HT-29 (cell line): Measurements from ENCODE around the gene HAUS3. TPM values are rescaled to one million over a fixed set of nuclear protein-coding genes. Genes with fewer than 3 reads are reported as not detected.

Source experiments
- DNase-seq: peaks from one replicate; pipeline ENCODE4 v3.0.0-alpha.2; 2015; ENCODE audit warnings: low spot score
- total RNA-seq: library from RNA; depleted of rRNA; stranded (reverse); fragments of >200 nt; shearing (Covaris generic); gene quantifications from 2 replicates; pipeline ENCODE4 v1.2.3, GENCODE V29; 2014; rRNA removed

HAUS3 gene
- total RNA-seq, result 9.7 and 10.8 TPM in 2 replicates

GRCh38 chr4:2241410-2242353 lies at the start of gene HAUS3, which contains the start of gene POLN:
TSS of gene HAUS3 (minus strand) at chr4:2242121. CDS start at chr4:2240946, 1,175 bp downstream.
TSS of gene POLN (minus strand) at chr4:2242121. CDS start at chr4:2229231, 12,890 bp downstream.
- DNase-seq, result peak; percentile 99

- DNase-seq, result no peak
Observed at GRCh38 chr4:2290974-2291704, 49.2 kb upstream of the HAUS3 start.

GRCh38 chr4:2290488-2290887 lies 48.6 kb upstream of the HAUS3 start:
- no peak for DNase-seq

- DNase-seq, result no peak
Observed at GRCh38 chr4:2289955-2290333, 48.0 kb upstream of the HAUS3 start.

GRCh38 chr4:2289311-2289954 lies 47.5 kb upstream of the HAUS3 start:
- no peak for DNase-seq

GRCh38 chr4:2288051-2288541 lies 46.2 kb upstream of the HAUS3 start:
- DNase-seq, result no peak

- DNase-seq, result no peak
Observed at GRCh38 chr4:2287594-2287915, 45.6 kb upstream of the HAUS3 start.

GRCh38 chr4:2286904-2287593 lies 45.1 kb upstream of the HAUS3 start:
- no peak for DNase-seq

GRCh38 chr4:2285613-2286381 lies 43.9 kb upstream of the HAUS3 start:
- DNase-seq, result no peak

GRCh38 chr4:2284934-2285612 lies 43.2 kb upstream of the HAUS3 start:
- no peak for DNase-seq

GRCh38 chr4:2284161-2284933 lies 42.4 kb upstream of the HAUS3 start:
- no peak for DNase-seq

GRCh38 chr4:2283199-2283711 lies 41.3 kb upstream of the HAUS3 start:
- DNase-seq, result no peak

GRCh38 chr4:2281575-2282343 lies 39.8 kb upstream of the HAUS3 start:
- DNase-seq, result no peak

GRCh38 chr4:2280531-2281300 lies 38.8 kb upstream of the HAUS3 start:
- DNase-seq, result peak; percentile 23

GRCh38 chr4:2277956-2278355 lies 36.0 kb upstream of the HAUS3 start:
- no peak for DNase-seq

- no peak for DNase-seq
Observed at GRCh38 chr4:2276581-2277325, 34.8 kb upstream of the HAUS3 start.
